Umbilical cord (tissue), 2 donors: ENCODE data around the gene DBNDD2. TPM values are rescaled to one million over a fixed set of nuclear protein-coding genes. Genes with fewer than 3 reads are reported as not detected.
A peak's percentile ranks its signal among the peaks of the same experiment; 100 is the strongest.

Source experiments
- DNase-seq: peaks from one replicate; pipeline ENCODE4 v3.0.0-alpha.2; 2015; ENCODE audit warnings: low spot score
- total RNA-seq: library from RNA; depleted of rRNA; stranded (reverse); fragments of >200 nt; gene quantifications from one replicate; pipeline ENCODE4 v1.2.3, GENCODE V29; 2014; ENCODE audit warnings: low replicate concordance; ENCODE audit not compliant: insufficient read depth

Gene DBNDD2, protein sequence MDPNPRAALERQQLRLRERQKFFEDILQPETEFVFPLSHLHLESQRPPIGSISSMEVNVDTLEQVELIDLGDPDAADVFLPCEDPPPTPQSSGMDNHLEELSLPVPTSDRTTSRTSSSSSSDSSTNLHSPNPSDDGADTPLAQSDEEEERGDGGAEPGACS
- total RNA-seq: 11.8 TPM

DNA sequence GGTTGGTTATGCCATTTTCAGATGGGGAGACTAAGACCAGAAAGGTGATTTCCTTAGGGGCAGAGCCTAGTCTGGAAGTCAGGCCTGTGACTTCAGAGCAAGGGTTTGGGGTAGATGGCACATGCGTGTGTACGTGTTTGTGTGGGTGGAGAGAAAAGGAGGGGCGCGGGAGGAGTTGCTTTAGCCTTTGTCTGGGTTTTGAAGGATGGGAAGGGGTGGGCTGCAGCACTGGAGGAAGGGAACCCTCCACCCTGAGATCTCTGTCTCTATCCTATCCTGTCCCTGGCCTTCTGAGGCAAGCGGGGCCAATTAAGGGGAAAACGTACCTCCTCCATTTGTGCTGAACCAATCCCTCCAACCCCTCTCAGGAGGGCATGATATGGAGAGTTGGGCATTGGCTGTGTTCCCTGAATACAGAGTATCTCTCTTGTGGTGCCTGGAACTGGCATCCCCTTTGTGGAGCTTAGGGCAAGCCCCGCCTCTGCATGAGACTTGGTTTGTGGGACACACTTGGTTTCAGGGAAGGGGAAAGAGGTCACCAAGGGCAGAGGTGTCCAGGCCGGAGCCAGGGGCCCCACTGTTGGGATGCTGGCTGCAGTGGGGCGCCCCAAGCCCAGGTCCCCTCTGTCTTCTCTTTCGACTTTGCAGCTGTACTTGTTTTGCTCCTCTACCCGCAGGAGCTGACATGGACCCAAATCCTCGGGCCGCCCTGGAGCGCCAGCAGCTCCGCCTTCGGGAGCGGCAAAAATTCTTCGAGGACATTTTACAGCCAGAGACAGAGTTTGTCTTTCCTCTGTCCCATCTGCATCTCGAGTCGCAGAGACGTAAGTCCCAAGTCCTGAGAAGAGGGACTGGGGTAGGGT, at the start of gene DBNDD2:
DBNDD2 (plus strand) TSS at position 507 of the 863 bp plus-strand sequence; CDS start at position 686, 179 bp downstream.
- no peak for DNase-seq

DNA sequence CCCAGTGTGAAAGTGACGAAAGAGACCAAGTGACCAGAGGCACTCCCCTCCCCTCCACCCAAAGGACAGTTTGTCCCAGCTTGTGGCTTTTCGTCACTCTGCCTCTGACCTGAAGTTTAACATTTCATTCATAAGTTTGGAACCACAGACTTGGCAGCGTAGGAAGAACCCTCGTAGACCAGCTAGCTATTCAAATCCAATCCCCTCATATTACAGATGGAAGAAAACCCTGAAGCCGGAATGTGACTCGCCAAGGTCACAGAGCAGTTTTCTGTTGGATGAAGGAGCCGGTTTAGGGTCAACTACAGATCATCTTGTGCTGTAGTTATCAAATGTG, 49.1 kb upstream of the DBNDD2 start:
- DNase-seq: no peak

GRCh38 chr20:45359406-45360148, 48.5 kb upstream of the DBNDD2 start:
- DNase-seq: peak; percentile 87

GRCh38 chr20:45361793-45362192, 46.3 kb upstream of the DBNDD2 start:
- no peak for DNase-seq

DNA sequence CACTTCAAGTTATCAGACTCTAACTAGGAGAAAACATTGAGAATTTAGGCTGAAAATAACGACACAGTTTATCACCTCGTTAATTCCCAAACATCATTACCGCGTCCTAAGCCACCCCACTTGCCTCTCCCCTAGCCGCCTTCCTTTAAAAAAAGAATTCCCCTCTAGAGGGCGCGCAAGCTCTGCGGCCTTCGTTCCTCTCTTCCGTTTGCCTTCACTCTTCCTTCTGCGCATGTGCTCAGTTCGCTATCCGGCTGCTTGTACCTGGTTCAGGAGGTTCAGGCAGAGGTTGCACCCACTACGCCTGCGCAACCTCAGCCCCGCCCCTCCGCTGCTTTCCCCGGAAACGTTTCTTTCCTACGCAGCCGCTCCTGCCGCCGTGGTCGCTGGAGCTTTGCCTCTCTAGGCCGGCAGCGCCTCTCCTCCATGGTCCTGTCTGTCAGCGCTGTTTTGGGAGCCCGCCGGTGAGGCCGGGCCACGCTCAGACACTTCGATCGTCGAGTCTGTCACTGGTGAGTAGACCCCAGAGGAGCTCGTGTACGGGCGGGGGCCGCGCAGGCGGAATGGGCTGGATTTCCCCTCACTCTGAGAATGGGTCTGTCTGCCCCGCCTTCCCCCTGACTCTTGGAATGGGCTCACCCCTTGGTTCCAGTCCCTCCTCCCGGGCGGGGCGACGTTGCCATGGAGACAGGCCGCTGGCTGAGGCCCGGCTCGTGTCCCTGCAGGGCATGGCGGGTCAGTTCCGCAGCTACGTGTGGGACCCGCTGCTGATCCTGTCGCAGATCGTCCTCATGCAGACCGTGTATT, 45.1 kb upstream of the DBNDD2 start, which contains the start of gene SYS1:
SYS1 (plus strand) TSS at position 353 of the 807 bp plus-strand sequence; CDS start at position 729, 376 bp downstream.
- DNase-seq: peak; percentile 99

GRCh38 chr20:45363611-45364492, 44.2 kb upstream of the DBNDD2 start:
- no peak for DNase-seq

DNA sequence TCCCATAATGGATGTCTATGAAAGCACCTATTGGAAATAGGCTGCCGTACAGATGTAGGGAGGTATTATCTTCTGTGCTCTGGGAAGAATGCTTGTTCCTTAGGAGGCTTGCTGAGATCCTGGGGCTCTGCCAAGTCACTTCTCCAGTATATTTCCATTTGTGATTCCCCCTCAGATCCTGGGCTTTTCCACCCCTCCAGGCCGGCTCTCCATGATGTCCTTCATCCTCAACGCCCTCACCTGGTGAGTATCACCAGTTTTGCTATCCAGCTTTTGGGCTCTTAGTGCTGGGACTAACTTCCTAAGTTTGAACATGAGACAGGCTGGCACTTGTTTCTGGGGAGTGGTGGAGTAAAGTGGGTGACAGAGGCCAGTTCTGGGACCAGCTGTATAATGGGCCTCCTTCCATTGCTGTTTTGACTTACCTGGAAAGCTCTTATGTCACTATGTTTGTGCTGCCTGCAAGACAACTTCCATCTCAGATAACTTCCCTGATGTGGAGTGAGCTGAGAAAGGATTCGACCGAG, 42.6 kb upstream of the DBNDD2 start:
- no peak for DNase-seq

GRCh38 chr20:45366192-45366591, 41.9 kb upstream of the DBNDD2 start:
- no peak for DNase-seq

DNA sequence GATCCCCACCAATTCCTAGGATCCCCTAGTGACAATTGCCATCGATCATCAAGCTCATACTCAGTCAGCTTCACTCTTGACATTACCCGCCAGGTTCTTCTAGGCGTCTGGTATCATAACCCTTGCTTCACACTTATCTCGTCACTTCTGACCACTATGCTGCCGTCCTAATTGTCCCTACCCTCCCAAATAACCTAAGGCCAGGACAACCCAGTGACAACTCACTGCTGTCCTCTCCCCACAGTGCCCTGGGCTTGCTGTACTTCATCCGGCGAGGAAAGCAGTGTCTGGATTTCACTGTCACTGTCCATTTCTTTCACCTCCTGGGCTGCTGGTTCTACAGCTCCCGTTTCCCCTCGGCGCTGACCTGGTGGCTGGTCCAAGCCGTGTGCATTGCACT, 41.5 kb upstream of the DBNDD2 start:
- no peak for DNase-seq

DNA sequence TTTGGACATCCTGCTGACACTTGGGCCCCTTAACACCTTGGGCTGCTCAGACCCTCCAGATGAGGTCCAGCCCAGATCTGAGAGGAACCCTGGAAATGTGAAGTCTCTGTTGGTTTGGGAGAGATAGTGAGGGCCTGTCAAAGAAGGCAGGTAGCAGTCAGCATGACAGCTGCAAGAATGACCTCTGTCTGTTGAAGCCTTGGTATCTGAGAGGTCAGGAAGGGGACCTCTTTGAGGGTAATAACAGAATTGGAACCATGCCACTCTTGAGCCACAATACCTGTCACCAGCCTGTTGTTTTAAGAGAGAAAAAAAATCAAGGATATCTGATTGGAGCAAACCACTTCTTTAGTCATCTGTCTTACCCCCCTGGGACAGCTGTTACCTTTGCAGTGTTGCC, 41.0 kb upstream of the DBNDD2 start:
- DNase-seq: no peak

DNA sequence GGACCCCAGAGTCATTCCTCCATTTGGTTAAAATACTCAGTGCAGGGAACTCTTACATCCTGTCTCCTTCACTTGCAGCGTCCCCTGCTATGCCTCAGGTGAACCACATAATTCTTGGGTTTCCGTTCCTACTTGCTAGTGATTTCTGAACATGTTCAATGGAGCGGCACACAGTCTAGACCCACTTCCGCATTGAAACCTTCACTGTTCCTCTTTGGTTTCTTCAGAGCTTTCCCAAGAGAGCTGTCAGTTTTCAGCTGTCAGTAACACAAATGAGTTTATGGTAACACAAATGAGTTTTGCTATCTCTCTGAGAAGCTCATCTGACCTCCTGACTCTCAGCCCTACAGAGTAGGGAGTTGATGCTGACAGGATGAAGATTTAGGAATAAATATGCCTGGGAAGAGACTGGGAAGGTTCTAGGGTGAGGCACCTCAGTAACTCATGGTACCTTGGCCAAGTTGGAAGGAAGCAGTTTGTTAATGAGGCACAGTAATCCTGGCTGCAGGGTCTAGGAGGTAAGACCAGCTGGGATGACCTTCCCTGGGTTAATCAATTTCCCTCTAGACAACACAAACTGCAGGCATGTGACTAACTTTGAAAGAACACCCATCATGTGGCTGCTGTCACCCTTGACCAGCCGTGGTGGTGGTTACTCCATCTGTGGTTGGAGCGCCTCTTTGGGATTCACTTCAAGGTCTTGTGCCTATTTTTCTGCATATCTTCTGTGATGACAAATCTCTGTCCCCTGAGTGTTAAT, 39.7 kb upstream of the DBNDD2 start:
- no peak for DNase-seq

- DNase-seq: no peak
Measured at GRCh38 chr20:45370571-45371160, 37.4 kb upstream of the DBNDD2 start.

DNA sequence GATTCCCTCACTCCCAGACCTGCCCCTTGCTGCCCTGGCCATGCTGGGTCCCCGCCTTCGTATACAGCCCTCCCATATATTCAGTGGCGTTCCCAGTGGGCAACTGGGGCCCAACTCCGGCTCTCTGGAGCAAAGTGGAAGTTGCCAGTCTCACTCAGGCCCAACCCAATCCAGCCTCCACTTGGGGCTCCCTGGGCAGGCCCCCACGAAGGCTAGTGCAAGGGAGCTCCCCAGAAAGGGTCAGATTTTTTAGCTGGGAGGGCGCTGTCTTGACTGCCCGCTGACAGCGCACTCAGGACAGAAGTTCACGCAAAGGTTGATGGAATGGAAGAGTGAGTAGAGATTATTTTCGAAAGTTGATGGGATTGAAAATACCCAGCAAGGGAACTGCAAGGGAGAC, 35.8 kb upstream of the DBNDD2 start:
- DNase-seq: no peak

DNA sequence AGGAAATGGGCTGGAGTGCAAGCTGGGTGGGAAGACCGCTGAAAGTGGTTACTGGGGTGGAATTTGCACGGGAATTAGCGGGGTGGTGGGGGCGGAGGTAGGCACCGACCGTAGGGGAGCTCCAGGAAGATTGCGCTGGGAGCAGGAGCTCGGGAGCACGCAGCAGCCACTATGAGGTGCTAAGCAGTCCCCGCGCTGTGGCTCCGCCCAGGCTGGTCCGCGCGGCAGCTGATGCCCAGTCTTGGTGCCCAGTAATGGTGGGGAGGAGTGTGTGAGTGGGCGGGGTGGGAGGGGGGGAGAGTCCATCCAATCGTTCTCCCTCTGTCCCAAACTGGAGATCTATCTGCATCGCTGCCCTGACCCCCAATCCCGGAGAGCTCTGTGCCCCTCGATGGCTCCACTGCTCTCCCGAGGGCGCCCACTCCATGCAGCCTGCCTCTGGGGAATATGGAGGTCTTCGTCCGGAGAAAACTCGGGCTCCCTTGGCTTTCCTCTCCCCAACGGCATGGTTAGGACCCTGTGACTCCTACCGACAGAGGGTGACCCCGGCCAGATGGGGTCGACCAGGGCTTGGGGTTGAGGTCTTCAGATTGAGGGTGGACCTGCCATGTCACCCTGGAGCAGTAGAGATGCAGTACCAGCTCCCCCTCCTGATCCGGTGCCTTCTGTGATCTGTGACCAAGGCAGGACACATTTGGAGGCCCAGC, 35.3 kb upstream of the DBNDD2 start:
- DNase-seq: peak; percentile 26

GRCh38 chr20:45373353-45374100, 34.6 kb upstream of the DBNDD2 start:
- DNase-seq: peak; percentile 80

- no peak for DNase-seq
Measured at GRCh38 chr20:45374101-45374467, 34.0 kb upstream of the DBNDD2 start.

- no peak for DNase-seq
Measured at GRCh38 chr20:45374966-45375365, 33.1 kb upstream of the DBNDD2 start.

- DNase-seq: no peak
Measured at GRCh38 chr20:45377269-45377668, 30.8 kb upstream of the DBNDD2 start.
